ENCODE data around the gene ZDHHC11.
"Not testable (repeated sequence)": the region's sequence is repeated elsewhere in the genome, so short reads cannot be mapped to it uniquely, and the experiment has no call there.

The ZDHHC11 gene

DNA sequence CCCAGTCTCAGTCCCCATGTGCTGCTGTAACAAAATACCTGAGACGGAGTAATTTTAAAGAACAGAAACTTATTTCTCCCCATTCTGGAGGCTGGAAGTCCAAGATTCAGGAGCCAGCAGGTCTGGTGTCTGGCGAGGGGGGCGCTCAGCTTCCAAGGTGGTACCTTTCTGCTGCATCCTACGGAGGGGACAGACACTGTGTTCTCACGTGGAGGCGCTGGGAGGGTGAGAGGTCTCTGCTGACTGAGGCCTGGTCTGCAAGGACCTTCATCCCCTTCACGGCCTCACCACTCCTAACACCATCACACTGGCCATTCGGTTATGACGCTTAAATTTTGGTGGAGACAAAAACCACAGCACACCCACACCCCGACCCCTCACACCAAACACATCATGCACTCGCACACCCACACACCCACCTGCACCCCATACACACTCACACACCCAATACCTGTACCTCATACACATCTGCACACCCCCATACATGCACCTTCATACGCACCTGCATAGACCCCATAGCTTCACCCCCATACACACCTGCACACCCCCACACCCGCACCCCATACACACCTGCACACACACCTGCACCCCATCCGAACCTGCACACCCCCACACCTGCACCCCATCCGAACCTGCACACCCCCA is 9.8 kb upstream of the ZDHHC11 start:
- DNase-seq: no peak

DNA sequence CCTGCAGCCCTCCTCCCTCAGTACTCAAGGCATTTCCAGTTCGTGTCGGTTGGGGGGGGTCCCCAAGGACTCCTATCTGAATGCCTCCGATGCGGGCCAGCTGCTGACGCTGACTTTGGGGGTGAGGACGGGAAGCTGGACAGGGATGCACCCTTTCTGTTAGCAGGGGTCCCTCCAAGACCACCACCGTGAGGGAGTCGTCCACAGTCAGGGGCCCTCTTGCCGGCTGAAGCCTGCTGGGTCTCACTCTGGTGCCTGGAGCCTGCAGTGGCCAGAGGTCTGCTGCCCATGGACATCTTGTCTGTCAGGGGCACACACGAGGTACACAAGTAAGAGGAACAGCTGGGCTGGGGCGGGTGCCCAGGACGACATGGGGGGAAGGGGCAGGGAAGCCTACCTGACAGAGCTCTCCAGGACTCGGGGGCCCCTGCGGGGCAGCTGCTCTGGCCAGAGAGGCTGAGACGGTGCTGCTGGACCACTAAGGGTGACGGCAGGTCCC is 9.1 kb upstream of the ZDHHC11 start:
- no peak for DNase-seq

DNA sequence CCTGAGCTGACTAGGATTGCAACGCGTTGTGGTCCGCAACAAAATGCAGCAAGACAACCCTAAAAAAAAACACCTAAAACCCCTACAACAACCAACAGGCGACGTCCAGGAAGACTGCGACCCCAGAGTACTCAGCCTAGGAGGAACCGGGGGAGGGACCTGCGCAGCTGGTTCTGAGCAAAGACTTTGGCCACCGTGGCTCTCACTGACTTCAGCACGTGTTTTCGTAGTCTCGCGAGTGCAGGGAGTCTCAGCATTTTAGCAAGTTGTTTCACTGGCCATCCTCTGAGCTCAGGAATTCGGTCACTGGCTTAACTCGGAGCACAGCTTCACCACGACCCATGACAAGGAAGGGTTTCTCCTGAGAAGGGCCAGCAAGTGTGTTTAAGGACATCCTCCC is 8.6 kb upstream of the ZDHHC11 start:
- no peak for DNase-seq

DNA sequence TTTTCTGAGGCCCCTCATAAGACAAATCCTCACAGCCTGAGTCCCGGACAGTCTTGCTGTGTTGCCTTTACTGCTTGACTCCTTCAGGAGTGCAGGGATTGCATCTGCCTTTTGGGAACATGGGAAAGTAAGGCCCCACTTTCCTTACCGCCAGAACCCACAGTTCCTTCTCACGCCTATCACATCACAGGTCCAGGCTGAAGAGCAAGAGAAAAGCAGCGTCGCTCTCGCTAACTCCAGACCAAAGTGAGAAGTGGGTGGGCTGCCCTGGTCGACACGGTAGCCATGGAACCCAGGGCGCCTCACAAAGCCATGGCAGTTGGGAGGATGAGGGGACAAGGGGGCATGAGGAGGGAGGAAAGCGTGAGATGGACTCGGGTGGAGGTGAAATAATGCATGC is 7.9 kb upstream of the ZDHHC11 start:
- DNase-seq: no peak

DNA sequence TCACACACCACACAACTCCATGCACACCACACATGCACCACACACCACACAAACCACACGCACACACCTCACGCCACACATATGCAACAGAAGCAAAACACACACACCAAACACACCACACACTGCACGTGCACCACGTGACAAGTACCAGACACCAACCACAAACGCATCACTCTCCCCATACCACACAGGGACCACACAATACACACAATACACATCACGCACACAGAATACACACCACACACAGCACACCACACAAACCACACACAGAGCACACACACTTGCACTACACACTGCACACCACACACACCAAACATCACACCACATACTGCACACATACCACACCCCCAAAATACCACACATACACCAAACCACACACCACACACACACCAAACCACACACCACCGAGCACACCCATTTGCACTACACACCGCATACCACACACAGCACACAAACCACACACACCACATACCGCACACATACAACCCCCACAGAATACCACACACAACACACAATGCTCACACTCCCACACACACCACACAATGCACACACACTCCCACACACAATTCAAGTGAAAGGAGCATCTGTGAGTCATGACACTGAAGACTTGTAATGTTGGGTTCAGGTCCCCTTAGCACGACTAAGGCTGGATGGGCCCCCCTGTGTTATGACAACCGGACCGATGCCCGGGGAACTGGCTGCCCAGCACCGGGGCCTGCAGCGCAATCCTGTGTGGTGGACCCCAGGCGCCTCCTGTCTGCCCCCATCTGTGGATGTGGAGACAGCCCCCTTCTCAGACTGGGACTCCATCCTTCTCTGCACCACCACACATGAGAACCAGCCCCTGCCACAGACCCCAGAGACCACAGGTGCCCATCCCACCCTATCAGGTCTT is 6.0 kb upstream of the ZDHHC11 start:
- DNase-seq: no peak

DNA sequence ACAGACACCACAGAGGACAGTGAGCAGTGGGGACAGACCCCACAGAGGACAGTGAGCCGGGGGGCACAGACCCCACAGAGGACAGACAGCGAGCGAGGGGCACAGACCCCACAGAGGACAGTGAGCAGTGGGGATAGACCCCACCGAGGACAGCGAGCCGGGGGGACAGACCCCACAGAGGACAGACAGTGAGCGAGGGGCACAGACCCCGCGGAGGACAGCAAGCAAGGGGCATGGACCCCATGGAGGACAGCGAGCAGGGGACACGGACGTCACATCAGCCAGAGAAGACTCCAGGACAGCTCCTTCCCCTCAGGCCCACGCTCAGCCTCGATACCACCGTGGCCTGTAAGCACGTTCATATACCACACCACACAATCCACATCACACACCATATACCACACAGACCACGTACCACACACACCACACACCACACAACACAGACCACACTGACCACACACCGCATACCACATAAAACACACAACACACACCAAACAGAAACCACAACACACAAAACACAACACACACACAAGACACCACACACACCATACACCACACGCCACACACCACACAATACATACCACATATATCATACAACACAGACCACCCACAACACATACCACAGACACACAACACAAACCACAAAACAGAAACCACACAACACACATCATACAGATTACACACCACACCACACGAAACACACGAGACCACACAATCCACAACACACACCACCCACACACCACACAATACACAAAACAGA is 5.2 kb upstream of the ZDHHC11 start:
- no peak for DNase-seq

DNA sequence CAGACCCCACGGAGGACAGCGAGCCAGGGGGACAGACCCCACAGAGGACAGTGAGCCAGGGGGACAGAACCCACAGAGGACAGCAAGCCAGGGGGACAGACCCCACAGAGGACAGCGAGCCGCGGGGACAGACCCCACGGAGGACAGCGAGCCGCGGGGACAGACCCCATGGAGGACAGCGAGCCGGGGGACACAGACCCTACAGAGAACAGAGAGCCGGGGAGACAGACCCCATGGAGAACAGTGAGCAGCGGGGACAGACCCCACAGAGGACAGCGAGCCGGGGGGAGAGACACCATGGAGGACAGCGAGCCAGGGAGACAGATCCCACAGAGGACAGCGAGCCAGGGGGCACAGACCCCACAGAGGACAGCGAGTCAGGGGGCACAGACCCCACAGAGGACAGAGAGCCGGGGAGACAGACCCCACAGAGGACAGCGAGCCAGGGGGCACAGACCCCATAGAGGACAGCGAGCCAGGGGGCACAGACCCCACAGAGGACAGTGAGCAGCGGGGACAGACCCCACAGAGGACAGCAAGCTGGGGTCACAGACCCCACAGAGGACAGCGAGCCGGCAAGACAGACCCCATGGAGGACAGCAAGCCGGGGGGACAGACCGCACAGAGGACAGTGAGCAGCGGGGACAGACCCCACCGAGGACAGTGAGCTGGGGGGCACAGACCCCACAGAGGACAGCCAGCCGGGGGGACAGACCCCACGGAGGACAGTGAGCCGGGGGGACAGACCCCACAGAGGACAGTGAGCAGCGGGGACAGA is 4.4 kb upstream of the ZDHHC11 start:
- no peak for DNase-seq

DNA sequence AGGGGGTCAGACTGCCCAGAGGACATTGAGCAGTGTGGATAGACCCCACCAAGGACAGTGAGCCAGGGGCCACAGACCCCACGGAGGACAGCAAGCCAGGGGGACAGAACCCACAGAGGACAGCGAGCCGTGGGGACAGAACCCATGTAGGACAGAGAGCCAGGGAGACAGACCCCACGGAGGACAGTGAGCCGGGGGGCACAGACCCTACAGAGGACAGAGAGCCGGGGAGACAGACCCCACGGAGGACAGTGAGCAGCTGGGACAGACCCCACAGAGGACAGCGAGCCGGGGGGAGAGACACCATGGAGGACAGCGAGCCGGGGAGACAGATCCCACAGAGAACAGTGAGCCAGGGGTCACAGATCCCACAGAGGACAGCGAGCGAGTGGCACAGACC is 3.4 kb upstream of the ZDHHC11 start:
- no peak for DNase-seq

DNA sequence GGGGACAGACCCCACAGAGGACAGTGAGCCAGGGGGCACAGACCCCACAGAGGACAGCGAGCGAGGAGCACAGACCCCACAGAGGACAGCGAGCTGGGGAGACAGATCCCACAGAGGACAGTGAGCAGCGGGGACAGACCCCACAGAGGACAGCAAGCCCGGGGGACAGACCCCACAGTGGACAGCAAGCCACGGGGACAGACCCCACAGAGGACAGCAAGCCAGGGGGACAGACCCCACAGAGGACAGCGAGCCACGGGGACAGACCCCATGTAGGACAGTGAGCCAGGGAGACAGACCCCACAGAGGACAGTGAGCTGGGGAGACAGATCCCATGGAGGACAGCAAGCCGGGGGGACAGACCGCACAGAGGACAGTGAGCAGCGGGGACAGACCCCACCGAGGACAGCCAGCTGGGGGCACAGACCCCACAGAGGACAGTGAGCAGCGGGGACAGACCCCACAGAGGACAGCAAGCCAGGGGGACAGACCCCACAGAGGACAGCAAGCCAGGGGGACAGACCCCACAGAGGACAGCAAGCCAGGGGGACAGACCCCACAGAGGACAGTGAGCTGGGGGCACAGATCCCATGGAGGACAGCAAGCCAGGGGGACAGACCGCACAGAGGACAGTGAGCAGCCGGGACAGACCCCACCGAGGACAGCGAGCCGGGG is 2.8 kb upstream of the ZDHHC11 start:
- not testable (repeated sequence) for DNase-seq

DNA sequence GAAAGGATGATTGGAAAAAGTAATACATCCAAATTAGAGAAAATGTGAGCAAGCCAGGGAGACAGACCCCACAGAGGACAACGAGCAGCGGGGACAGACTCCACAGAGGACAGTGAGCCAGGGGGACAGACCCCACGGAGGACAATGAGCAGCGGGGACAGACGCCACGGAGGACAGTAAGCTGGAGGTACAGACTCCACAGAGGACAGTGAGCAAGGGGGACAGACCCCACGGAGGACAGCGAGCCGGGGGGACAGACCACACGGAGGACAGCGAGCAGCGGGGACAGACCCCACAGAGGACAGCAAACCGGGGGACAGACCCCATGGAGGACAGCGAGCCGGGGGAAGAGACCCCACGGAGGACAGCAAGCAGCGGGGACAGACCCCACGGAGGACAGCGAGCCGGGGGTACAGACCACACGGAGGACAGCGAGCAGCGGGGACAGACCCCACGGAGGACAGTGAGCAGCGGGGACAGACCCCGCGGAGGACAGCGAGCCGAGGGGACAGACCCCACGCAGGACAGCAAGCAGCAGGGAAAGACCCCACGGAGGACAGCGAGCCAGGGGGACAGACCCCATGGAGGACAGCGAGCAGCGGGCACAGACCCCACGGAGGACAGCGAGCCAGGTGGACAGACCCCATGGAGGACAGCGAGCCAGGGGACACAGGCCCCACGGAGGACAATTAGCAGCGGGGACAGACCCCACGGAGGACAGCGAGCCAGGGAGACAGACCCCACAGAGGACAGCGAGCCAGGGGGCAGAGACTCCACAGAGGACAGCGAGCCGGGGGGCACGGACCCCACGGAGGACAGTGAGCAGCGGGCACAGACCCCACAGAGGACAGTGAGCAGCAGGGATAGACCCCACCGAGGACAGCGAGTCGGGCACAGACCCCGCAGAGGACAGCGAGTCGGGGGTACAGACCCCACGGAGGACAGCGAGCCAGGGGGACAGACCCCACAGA is 1.9 kb upstream of the ZDHHC11 start:
- no peak for DNase-seq

DNA sequence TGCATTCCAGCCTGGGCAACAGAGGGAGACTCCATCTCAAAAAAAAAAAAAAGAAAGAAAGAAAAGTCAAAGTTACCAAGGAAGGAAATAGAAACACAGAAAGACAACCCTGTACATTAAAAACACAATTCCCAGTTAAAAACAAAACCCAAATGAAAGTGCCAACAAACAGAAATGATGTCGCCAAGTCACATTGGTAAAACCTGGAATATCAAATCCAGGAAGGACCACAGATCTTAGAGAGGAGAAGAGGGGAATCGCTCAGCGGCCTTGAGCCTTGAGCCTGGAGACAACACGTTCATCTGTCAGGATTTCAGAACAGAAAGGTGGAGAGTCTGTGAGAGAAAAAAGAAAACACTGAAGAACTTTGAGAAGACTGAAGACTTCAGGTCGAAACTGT is 1.2 kb upstream of the ZDHHC11 start:
- DNase-seq: no peak

DNA sequence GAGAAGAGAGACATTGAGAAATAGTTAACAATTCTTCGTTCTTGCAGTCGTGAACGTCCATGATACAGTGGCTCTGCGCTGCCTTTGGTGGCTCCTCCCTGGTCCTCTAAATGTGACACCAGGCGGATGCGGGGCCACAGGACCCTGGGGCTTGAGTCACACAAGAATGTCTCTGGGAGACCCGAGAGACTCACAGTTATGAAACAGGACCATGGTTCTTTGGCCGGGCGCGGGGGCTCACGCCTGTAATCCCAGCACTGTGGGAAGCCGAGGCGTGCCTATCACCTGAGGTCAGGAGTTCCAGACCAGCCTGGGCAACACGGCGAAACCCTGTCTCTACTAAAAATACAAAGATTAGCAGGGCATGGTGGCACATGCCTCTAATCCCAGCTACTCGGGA is 767 bp upstream of the ZDHHC11 start:
- DNase-seq: no peak

DNA sequence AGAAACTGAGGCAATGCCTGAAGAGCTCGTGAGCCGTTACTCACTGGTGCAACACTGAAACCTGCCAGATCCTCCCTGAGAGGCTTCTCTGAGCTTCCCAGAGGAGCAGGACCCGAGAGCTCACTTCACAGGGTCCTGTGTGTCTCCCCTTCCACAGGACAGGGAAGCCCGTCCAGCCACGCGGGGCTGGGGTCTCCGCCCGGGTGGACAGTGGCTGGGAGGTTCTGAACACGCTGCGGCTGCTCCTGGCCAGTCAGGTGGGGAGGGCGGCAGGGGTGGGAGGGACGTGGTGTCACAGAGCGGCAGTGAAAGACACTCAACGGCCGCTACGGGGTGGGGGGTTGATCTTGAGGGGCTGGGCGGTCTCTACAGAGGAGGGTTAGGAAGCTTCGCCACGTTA is 290 bp upstream of the ZDHHC11 start:
- no peak for DNase-seq

DNA sequence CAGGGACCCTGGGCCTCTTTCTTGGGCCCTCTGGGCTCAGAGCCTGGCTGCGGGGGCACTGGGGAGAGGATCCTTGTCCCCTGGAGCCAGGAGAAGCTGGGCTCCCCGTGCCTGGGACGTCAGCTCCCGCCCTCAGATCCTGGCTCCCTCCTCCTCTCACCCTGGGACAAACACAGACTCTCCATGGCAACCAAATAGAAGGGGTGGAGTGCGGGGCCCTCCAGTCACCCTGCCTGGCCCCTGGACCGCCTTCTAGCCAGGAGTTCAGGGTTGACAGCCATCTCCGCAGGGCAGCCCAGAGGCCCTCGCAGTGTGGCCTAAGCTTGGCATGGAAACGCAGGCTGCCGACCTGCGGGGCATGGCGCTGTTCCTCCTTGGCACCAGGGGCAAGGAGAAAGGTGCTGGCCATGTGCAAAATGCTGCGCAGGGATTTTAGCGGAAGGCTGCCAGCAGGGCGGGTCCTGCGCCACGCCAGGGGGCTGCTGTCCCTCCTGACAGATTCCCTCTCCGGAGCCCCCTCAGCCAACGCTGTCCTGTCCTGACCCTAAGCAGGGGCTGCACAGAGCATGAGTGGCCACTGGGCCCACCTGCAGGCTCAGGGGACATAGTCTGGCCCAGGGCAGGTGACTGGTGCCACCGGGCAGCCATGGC is 1.0 kb downstream of the ZDHHC11 start:
- DNase-seq: no peak

DNA sequence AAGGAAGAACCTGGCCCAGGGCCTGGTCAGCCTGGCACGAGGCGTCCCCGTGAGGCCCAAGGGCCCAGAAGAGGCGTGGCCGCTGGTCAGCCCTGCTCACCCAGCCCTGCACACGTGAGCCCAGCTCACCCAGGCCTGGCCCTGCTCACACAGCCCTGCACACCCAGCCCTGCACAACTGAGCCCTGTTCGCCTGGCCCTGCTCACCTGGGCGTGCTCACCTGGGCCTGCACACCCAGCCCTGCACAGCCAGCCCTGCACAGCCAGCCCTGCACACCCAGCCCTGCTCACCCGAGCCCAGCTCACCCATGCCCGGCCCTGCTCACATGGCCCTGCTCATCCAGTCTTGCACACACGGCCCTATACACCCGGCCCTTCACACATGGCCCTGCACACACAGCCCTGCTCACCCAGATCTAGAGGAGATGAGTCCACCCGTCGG is 2.1 kb downstream of the ZDHHC11 start:
- no peak for DNase-seq

DNA sequence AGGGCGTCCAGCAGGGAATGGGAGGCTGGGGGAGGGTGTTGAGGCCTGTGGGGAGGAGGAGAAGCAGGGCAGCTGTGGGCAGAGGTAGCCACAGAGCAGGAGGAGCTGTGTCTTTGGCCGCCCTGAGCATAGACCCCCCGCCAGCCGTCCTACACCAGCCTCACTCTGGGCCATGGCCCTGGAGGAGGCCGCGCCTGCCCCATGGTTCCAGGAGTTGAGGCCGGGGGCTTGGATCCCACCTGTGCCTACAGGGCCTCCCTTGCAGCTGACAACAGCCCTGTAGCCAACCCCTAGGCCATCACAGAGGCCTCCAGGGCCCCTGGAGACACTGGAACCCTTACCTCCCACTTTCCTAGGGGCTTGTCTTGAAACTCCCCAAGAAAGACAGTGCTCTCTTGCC is 3.0 kb downstream of the ZDHHC11 start:
- not testable (repeated sequence) for DNase-seq

DNA sequence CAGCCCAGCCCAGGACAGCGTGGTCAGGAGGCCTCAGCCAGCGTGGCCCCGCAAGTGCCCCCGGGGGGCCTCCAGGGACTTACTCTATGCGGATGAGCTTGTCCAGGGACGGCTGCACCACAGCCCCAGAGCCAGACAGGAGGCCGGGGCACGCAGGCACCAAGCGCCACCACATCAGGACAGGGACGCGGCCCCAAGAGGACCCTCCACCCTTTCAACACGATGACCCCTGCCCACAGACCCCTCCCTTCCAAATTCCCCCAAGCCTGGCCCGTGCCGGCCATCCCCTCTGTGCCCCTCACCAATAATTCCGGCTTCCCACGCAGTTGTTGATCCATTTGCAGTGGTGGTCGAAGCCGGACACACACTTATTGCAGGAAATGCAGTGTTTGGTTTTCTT is 3.6 kb downstream of the ZDHHC11 start:
- not testable (repeated sequence) for DNase-seq

DNA sequence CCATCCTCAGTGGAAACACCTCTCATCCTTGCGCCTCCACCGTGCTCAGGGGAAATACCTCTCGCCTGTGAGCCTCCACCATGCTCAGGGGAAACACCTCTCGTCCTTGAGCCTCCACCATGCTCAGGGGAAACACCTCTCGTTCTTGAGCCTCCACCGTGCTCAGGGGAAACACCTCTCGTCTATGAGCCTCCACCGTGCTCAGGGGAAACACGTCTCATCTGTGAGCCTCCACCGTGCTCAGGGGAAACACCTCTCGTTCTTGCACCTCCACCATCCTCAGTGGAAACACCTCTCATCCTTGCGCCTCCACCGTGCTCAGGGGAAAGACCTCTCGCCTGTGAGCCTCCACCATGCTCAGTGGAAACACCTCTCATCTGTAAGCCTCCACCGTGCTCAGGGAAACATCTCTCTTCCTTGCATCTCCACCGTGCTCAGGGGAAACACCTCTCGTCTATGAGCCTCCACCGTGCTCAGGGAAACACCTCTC is 4.1 kb downstream of the ZDHHC11 start:
- DNase-seq: not testable (repeated sequence)

Measured in hypothalamus (tissue), 51 donors.